Suprapubic skin (tissue), 4 donors: ENCODE results near the gene PROX1.

Source experiments
- CTCF ChIP-seq, 2 donors: fragments of 200-600 bp in 1 of 2; fragments of 450-650 bp in 1 of 2; sonication (generic) in 1 of 2; IDR thresholded peaks; one replicate each; pipeline ENCODE4 v1.5.1; 2016 to 2019; ENCODE audit warnings: antibody characterized with exemption in 2 of 2, mild to moderate bottlenecking in 1 of 2, moderate library complexity in 1 of 2
- POLR2A ChIP-seq, 2 donors: fragments of 450-650 bp; IDR thresholded peaks; one replicate each; pipeline ENCODE4 v1.6.1; 2017; ENCODE audit warnings: antibody characterized with exemption in 2 of 2, mild to moderate bottlenecking in 2 of 2, moderate library complexity in 2 of 2
- POLR2AphosphoS5 ChIP-seq, 3 donors: sonication (generic); formaldehyde crosslinking; IDR thresholded peaks; one replicate each; pipeline ENCODE4 v1.6.1; 2017; ENCODE audit warnings: antibody characterized with exemption in 3 of 3

GRCh38 chr1:214067853-214068703 lies 80.3 kb downstream of the PROX1 start:
- TF ChIP-seq POLR2A (IDR thresholded peaks at IDR 0.05) (no peak), CTCF (IDR thresholded peaks at IDR 0.05) (no peak), POLR2AphosphoS5 (IDR thresholded peaks at IDR 0.05) (no peak)
